B cell (primary cell): ENCODE results near the gene CHST15. TPM values are rescaled to one million over a fixed set of nuclear protein-coding genes. Genes with fewer than 3 reads are reported as not detected.

Experiments
- ATAC-seq: fragments of 200-7000 bp; cut with Tn5 transposase; one replicate; pipeline ENCODE4 v1.10.0; 2021; ENCODE audit warnings: low read depth, mild to moderate bottlenecking, moderate number of reproducible peaks, moderate library complexity
- CTCF ChIA-PET: fragments of 350-600 bp; sonication (Branson Sonifier 250); formaldehyde crosslinking; loops from one replicate; lab custom pipeline; 2021; ENCODE audit warnings: antibody characterized with exemption, inconsistent platforms; lab: Charles Lee
- POLR2A ChIA-PET: fragments of 350-600 bp; sonication (Branson Sonifier 250); formaldehyde crosslinking; loops from one replicate; lab custom pipeline; 2021; ENCODE audit warnings: antibody characterized with exemption; lab: Charles Lee
- DNase-seq: peaks from one replicate; pipeline ENCODE4 v3.0.0; 2013
- H2AFZ ChIP-seq: 2 replicates; pipeline ENCODE4 v1.6.1; 2012; ENCODE audit warnings: mild to moderate bottlenecking, low read depth, low read length; ENCODE audit not compliant: insufficient read depth, poor library complexity, severe bottlenecking
- H3K27ac ChIP-seq, 2 donors: 1 replicate in 1 of 2; 2 replicates in 1 of 2; pipeline ENCODE4 v1.5.1; 2012 to 2013; ENCODE audit warnings: low read length in 2 of 2, mild to moderate bottlenecking in 2 of 2, moderate library complexity in 1 of 2
- H3K27me3 ChIP-seq, 4 experiments: fragments of 200-600 bp in 1 of 4; sonication (generic) in 1 of 4; replicated peaks in 1 of 4; 1 replicate in 2 of 4; 2 replicates in 2 of 4; pipeline versions ENCODE4 v1.6.1 to v1.7.0; 2013 to 2016; ENCODE audit warnings: low read length in 3 of 4, mild to moderate bottlenecking in 2 of 4, mixed read lengths in 1 of 4, moderate library complexity in 1 of 4; ENCODE audit not compliant: insufficient read depth in 4 of 4, control insufficient read depth in 3 of 4; ENCODE audit errors: control extremely low read depth in 1 of 4
- H3K36me3 ChIP-seq, 2 experiments: replicated peaks in 1 of 2; 1 replicate in 1 of 2; 2 replicates in 1 of 2; pipeline versions ENCODE4 v1.6.1 to v1.7.1; 2013; ENCODE audit warnings: low read length in 1 of 2; ENCODE audit not compliant: insufficient read depth in 2 of 2, control insufficient read depth in 1 of 2; ENCODE audit errors: control extremely low read depth in 1 of 2, extremely low read depth in 1 of 2
- H3K4me1 ChIP-seq, 2 donors: fragments of 200-600 bp in 1 of 2; sonication (generic) in 1 of 2; 1 replicate in 1 of 2; 2 replicates in 1 of 2; pipeline versions ENCODE4 v1.5.1 to v1.6.1; 2013 to 2017; ENCODE audit warnings: low read length in 2 of 2; ENCODE audit not compliant: control insufficient read depth in 2 of 2, insufficient read depth in 2 of 2
- H3K4me2 ChIP-seq: replicated peaks from 2 replicates; pipeline ENCODE3; 2012; ENCODE audit warnings: mild to moderate bottlenecking, low read depth, low read length; ENCODE audit not compliant: poor library complexity, severe bottlenecking
- H3K4me3 ChIP-seq, 5 experiments: fragments of 200-600 bp in 1 of 5; sonication (generic) in 1 of 5; 1 replicate in 3 of 5; 2 replicates in 2 of 5; pipeline versions ENCODE4 v1.5.1 to v1.7.0; 2011 to 2016; ENCODE audit warnings: low read length in 4 of 5, mild to moderate bottlenecking in 4 of 5, low read depth in 2 of 5, control low read depth in 1 of 5, moderate library complexity in 1 of 5; ENCODE audit not compliant: insufficient read depth in 1 of 5; ENCODE audit errors: control extremely low read depth in 1 of 5, extremely low read depth in 1 of 5
- H3K79me2 ChIP-seq: fragments of 200-600 bp; sonication (generic); one replicate; pipeline ENCODE4 v1.6.0; 2016; ENCODE audit warnings: low read length; ENCODE audit not compliant: control insufficient read depth, insufficient read depth
- H3K9ac ChIP-seq: fragments of 200-600 bp; sonication (generic); 2 replicates; pipeline ENCODE4 v1.6.1; 2017; ENCODE audit warnings: mild to moderate bottlenecking, low read length, moderate library complexity
- H3K9me3 ChIP-seq, 3 donors: one replicate each; pipeline versions ENCODE4 v1.6.1 to v1.7.1; 2013; ENCODE audit warnings: low read length in 2 of 3; ENCODE audit not compliant: control insufficient read depth in 2 of 3, insufficient read depth in 1 of 3; ENCODE audit errors: control extremely low read depth in 1 of 3
- H4K20me1 ChIP-seq: 2 replicates; pipeline ENCODE4 v1.6.0; 2012; ENCODE audit warnings: mild to moderate bottlenecking, low read length; ENCODE audit not compliant: insufficient read depth, control insufficient read depth, poor library complexity, severe bottlenecking
- H3K27ac Mint-ChIP-seq: one replicate; pipeline ENCODE4 v1.8.0; 2021; ENCODE audit warnings: mixed read lengths
- H3K27me3 Mint-ChIP-seq: one replicate; pipeline ENCODE4 v1.8.0; 2021; ENCODE audit warnings: mixed read lengths
- H3K4me1 Mint-ChIP-seq: one replicate; pipeline ENCODE4 v1.8.0; 2021; ENCODE audit warnings: mixed read lengths
- H3K4me3 Mint-ChIP-seq: one replicate; pipeline ENCODE4 v1.8.0; 2021; ENCODE audit warnings: mixed read lengths
- H3K9me3 Mint-ChIP-seq: one replicate; pipeline ENCODE4 v1.8.0; 2022; ENCODE audit warnings: mixed read lengths; ENCODE audit not compliant: insufficient read depth
- CTCF ChIP-seq: fragments of 200-600 bp; IDR thresholded peaks from one replicate; pipeline ENCODE4 v1.8.0; 2022; ENCODE audit warnings: antibody characterized with exemption, mild to moderate bottlenecking
- EZH2 ChIP-seq: IDR thresholded peaks from 2 replicates; pipeline ENCODE4 v1.6.1; 2012; ENCODE audit warnings: borderline replicate concordance, low read depth, mild to moderate bottlenecking, moderate library complexity, low read length; ENCODE audit not compliant: insufficient read depth, poor library complexity, severe bottlenecking
- WGBS: methylation state at CpG from one replicate; pipeline ENCODE4 v1.1.5; 2013; ENCODE audit warnings: missing lambda C conversion rate; ENCODE audit not compliant: insufficient coverage; 5-methylcytosine and 5-hydroxymethylcytosine counted together
- intact Hi-C: fragments of 100-400 bp; cut with micrococcal nuclease; formaldehyde crosslinking; loops from one replicate; pipeline ENCODE4 v1.10.0; 2022
- polyA plus RNA-seq: library from polyadenylated mRNA; depleted of rRNA; stranded (reverse); fragments of >200 nt; gene quantifications from 2 replicates; pipeline ENCODE4 v1.2.3, GENCODE V29; 2012
- total RNA-seq, 2 donors: library from RNA; stranded (reverse); fragments of 120-200 nt in 1 of 2; gene quantifications; 1 replicate in 1 of 2; 2 replicates in 1 of 2; pipeline versions ENCODE4 v1.2.3 to v1.2.4, GENCODE V29; 2013 to 2022

Gene CHST15
- total and polyA plus RNA-seq, 2 donors (not counting 1 experiment from before 2014, with no cell fraction given): 17.9 to 75.4 TPM

DNA sequence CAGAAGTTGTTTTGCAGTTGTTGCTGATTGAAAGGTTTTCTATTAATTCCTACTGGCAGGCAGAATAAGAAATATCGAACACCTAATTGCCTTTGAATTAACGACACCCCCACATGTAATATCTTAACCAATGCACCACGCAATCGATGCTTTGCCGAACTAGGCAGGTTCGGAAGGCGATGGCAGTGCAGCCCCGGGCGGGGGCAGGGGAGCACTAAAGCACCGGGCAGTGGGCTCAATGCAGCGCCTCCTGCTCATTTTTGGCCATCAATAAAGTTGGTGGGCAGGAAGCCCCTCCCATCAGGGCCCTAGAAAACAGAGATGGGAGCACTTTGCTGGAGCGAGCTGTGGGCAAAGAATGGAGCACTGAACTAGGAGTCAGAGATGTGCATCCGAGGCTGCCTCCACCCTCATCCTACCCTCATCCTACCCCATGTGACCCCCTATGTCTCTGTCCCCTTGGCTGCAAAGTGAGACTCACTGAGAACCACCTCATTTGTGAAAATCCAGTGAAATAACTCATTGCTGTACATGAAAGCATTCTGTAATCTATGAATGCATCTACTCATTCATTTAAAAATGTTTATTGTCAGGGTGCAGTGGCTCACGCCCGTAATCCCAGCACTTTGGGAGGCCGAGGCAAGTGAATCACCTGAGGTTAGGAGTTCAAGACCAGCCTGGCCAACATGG, 19.6 kb upstream of the CHST15 start:
- Histone ChIP-seq H2AFZ (no peak overlapping the region), H4K20me1 (no peaks in the 10 kb centered on the region), H3K9me3 (no peaks in the 10 kb centered on the region), H3K27me3 (peaks cover 0 to 2% (median 0%) of the 10 kb centered on the region in 4 experiments), H3K27ac (no peak overlapping the region), H3K4me2 (no peak overlapping the region), H3K4me1 (peaks cover 41 to 55% of the 10 kb centered on the region in 2 donors), H3K9ac (no peak overlapping the region), H3K36me3 (no peaks in the 10 kb centered on the region), H3K79me2 (no peaks in the 10 kb centered on the region), H3K4me3 (no peak overlapping the region)
- H3K27me3 Mint-ChIP-seq: no peaks in the 10 kb centered on the region
- intact Hi-C loops: no loop called here
- H3K27ac Mint-ChIP-seq: no peak overlapping the region
- ATAC-seq (no peak), DNase-seq (no peak)
- 95% methylated on average over 10 of the region's 16 CpGs for WGBS
- no peak overlapping the region for H3K4me3 Mint-ChIP-seq
- ChIA-PET CTCF (no interaction called here), POLR2A (no interaction called here)
- H3K9me3 Mint-ChIP-seq: peaks cover 3% of the 10 kb centered on the region
- TF ChIP-seq EZH2: no peak
- TF ChIP-seq CTCF: no peak
- peaks cover 57% of the 10 kb centered on the region for H3K4me1 Mint-ChIP-seq

DNA sequence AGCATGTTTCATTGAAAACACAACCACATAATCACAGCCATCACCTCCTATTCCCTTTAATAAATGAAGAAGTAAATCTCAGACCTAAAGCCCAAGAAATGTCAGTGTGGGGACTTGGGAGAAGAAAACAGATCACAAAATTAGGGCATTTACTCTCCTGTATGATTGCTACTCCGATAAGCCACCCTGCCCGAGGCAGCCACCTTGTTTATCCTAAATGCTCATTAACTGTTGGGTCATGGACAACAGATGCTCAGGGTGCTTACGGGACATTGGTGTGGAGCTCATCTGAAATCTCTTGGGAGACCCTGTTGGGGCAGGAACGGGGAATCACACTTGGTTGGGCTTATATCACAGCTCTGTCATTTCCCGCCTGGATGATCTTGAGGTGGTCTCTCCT, 17.5 kb upstream of the CHST15 start:
- POLR2A ChIA-PET: interaction anchor here (0.7 kb wide), 1 partner anchor 11 kb away, joined by 3 read pairs; no protein-coding TSS in a partner anchor
- peak overlapping the region; percentile 17 for H3K27ac Mint-ChIP-seq
- H3K79me2 ChIP-seq: no peaks in the 10 kb centered on the region

More for the DNA sequence above, 17.5 kb upstream of the CHST15 start:
- no peak overlapping the region for H3K4me3 ChIP-seq
- WGBS: 51% methylated on average over 4 of the region's 5 CpGs
- H3K4me3 Mint-ChIP-seq: no peak overlapping the region
- H3K4me2 ChIP-seq: no peak overlapping the region
- H3K27me3 ChIP-seq: peaks cover 0 to 2% (median 0%) of the 10 kb centered on the region in 4 experiments
- intact Hi-C loops: no loop called here
- CTCF ChIA-PET: interaction anchor here (1.1 kb wide), 1 partner anchor 15 kb away, joined by 4 read pairs; no protein-coding TSS in a partner anchor
- peaks cover 3% of the 10 kb centered on the region for H3K9me3 Mint-ChIP-seq
- no peak overlapping the region for H3K9ac ChIP-seq
- no peaks in the 10 kb centered on the region for H3K36me3 ChIP-seq
- H2AFZ ChIP-seq: no peak overlapping the region
- peaks cover 46 to 57% of the 10 kb centered on the region in 2 donors for H3K4me1 ChIP-seq
- no peak for DNase-seq
- no peaks in the 10 kb centered on the region for H3K9me3 ChIP-seq
- peaks cover 57% of the 10 kb centered on the region for H3K4me1 Mint-ChIP-seq
- ATAC-seq: no peak
- no peak overlapping the region for H3K27ac ChIP-seq
- no peaks in the 10 kb centered on the region for H4K20me1 ChIP-seq
- no peak for TF ChIP-seq CTCF
- TF ChIP-seq EZH2: no peak
- H3K27me3 Mint-ChIP-seq: no peaks in the 10 kb centered on the region
